ENCODE measurements around the gene GALNT8. TPM values are rescaled to one million over a fixed set of nuclear protein-coding genes. Genes with fewer than 3 reads are reported as not detected.

GALNT8 gene
- total and polyA plus RNA-seq, 10 of the 15 experiments (the other 5 are each of a cell fraction or from before 2014, with no cell fraction given) = 0.14 to 0.81 (median 0.31) TPM; not detected in 1

- H2AFZ ChIP-seq (ENCODE audit: control insufficient read depth, low read depth, low read length) = no peak overlapping the region; the same call in 1 of the 2 replicates
- SMC1A ChIA-PET (ENCODE audit: uncharacterized antibody, unreplicated experiment) = interaction anchor here (0.9 to 2.4 kb wide), 2 partner anchors 41 to 136 kb away, joined by 3 to 7 read pairs; no protein-coding TSS in a partner anchor
- in situ Hi-C loops (cut with MboI) = no loop called here
- TF ChIP-seq CBFB (IDR thresholded peaks at IDR 0.05; ENCODE audit: low read depth) = peak; percentile 58; the same call in 1 of the 2 replicates
- no peak for TF ChIP-seq USF2 (IDR thresholded peaks at IDR 0.05; ENCODE audit: borderline replicate concordance, low read depth, low read length)
- TF ChIP-seq RUNX3 (IDR thresholded peaks at IDR 0.05; ENCODE audit: low read length) = peak; percentile 87
- peak; percentile 87 for TF ChIP-seq NR2F1 (conservative IDR thresholded peaks at IDR 0.05)
- TF ChIP-seq SREBF1 (IDR thresholded peaks at IDR 0.05; ENCODE audit: low read length) = no peak
- 0 out of 2 replicates have a peak, but pooled peaks have one; percentile 38 for TF ChIP-seq TCF12 (IDR thresholded peaks at IDR 0.05; ENCODE audit: low read depth, low read length)
- peak; percentile 52; the same call in 1 of the 2 replicates for TF ChIP-seq NFYB (IDR thresholded peaks at IDR 0.05; ENCODE audit: insufficient read depth, low read depth, low read length)
- TF ChIP-seq EED (IDR thresholded peaks at IDR 0.05; ENCODE audit: low read depth) = peak; percentile 17; the same call in 1 of the 2 replicates
- peak; percentile 91 for TF ChIP-seq TCF7 (IDR thresholded peaks at IDR 0.05; ENCODE audit: borderline replicate concordance)
- peak in 1 of 2 experiments; percentile 29; a peak in 1 of 4 replicates for TF ChIP-seq EP300 (IDR thresholded peaks at IDR 0.05; ENCODE audit: borderline replicate concordance in 1 of 2, control insufficient read depth in 1 of 2, low read depth in 2 of 2, low read length in 2 of 2)
- no peak for TF ChIP-seq NR2C2 (IDR thresholded peaks at IDR 0.05; ENCODE audit: borderline replicate concordance, control insufficient read depth, insufficient read length, low read depth)
- TF ChIP-seq ZNF217 (IDR thresholded peaks at IDR 0.05) = peak; percentile 30; the same call in 1 of the 2 replicates
- no peak for TF ChIP-seq POU2F2 (IDR thresholded peaks at IDR 0.05; ENCODE audit: borderline replicate concordance, low read depth, low read length)
- TF ChIP-seq MTA2 (IDR thresholded peaks at IDR 0.05; ENCODE audit: low read depth) = peak; percentile 56
- TF ChIP-seq ETV6 (conservative IDR thresholded peaks at IDR 0.05 in 1 of 2, IDR thresholded peaks at IDR 0.05 in 1 of 2; ENCODE audit: borderline replicate concordance in 1 of 2, low read depth in 1 of 2) = 0 out of 4 replicates have a peak, but pooled peaks of 1 of the 2 experiments have one; percentile 9
- peak in 1 of 2 experiments; percentile 29; a peak in 1 of 4 replicates for TF ChIP-seq IKZF2 (IDR thresholded peaks at IDR 0.05)
- 0 out of 2 replicates have a peak, but pooled peaks have one; percentile 29 for TF ChIP-seq IRF4 (IDR thresholded peaks at IDR 0.05; ENCODE audit: low read depth, low read length)
- peak; percentile 36 for TF ChIP-seq PBX3 (IDR thresholded peaks at IDR 0.05; ENCODE audit: insufficient replicate concordance, low read depth, low read length)
Observed at GRCh38 chr12:4807116-4807783, 87.0 kb downstream of the GALNT8 start.

More at GRCh38 chr12:4807116-4807783, 87.0 kb downstream of the GALNT8 start:
- ATAC-seq = peak; percentile 49
- Histone ChIP-seq H4K20me1 (ENCODE audit: control insufficient read depth, insufficient read depth) (no peaks in the 10 kb centered on the region; the same call in 1 of the 2 replicates), H3K9ac (ENCODE audit: control insufficient read depth, insufficient read depth, low read length) (no peak overlapping the region), H3K36me3 (ENCODE audit: control insufficient read depth in 2 of 2, insufficient read depth in 2 of 2, low read length in 1 of 2) (no peaks in the 10 kb centered on the region; a peak in 1 of 4 replicates), H3K79me2 (ENCODE audit: control insufficient read depth, insufficient read depth, low read length) (no peaks in the 10 kb centered on the region), H3K4me2 (ENCODE audit: control insufficient read depth, insufficient read depth) (no peak overlapping the region), H3K27me3 (replicated peaks in 1 of 2; ENCODE audit: control insufficient read depth in 2 of 2, insufficient read depth in 2 of 2, low read length in 1 of 2) (no peaks in the 10 kb centered on the region), H3K9me3 (replicated peaks; ENCODE audit: control insufficient read depth, insufficient read depth, low read length) (no peaks in the 10 kb centered on the region), H3K4me1 (ENCODE audit: control insufficient read depth, insufficient read depth, low read length) (peaks cover 11% of the 10 kb centered on the region), H3K27ac (ENCODE audit: control insufficient read depth, insufficient read depth) (no peak overlapping the region), H3K4me3 (no peak overlapping the region)
- FAIRE-seq = peak; percentile 13
- WGBS (ENCODE audit: insufficient coverage, insufficient replicate concordance, low lambda C conversion rate, missing lambda C conversion rate) = 21% methylated on average over 6 of the region's 6 CpGs
- no TSS peak for BruUV-seq (replicated peaks)
- ChIA-PET POLR2A (no interaction called here), CTCF (interaction anchor here (0.7 to 1.4 kb wide), 2 partner anchors 13 to 42 kb away, joined by 3 to 6 read pairs; no protein-coding TSS in a partner anchor), RAD21 (ENCODE audit: unreplicated experiment) (interaction anchor here (0.6 kb wide), 1 partner anchor 50 kb away, joined by 3 read pairs; no protein-coding TSS in a partner anchor)
- intact Hi-C loops (cut with micrococcal nuclease; ENCODE audit: unreplicated experiment) = no loop called here
- no peak for DNase-seq (ENCODE audit: low read depth, low spot score)
